Fibroblast of peridontal ligament (primary cell): ENCODE data around the gene CUEDC1.
A peak's percentile ranks its signal among the peaks of the same experiment; 100 is the strongest.

ENCODE experiments used
- DNase-seq: peaks from one replicate; pipeline ENCODE4 v3.0.0-alpha.2; 2010; ENCODE audit errors: extremely low read depth

Gene CUEDC1

GRCh38 chr17:57874434-57875289 lies 80.5 kb downstream of the CUEDC1 start:
- DNase-seq: peak; percentile 95

DNA sequence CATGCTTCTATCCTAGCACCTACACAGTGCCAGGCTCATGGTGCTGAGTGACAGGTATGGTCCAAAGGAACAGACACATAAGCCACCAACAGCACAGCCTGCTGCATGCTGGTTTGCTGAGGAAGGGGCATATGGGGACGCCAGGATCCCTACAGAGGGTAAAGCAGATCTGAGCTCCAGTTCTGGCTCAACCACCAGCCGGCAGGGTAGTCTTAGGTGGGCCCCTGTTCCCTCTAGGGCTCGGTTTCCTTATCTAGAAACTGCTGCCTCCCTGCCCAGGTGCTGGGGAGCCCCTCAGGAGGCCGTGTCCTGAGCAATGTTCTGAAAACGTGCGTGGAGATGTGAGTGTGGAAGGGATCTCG lies 81.2 kb downstream of the CUEDC1 start:
- no peak for DNase-seq

- no peak for DNase-seq
These were observed 81.8 kb downstream of the CUEDC1 start for GRCh38 chr17:57873261-57874057.

GRCh38 chr17:57872536-57872935 lies 82.7 kb downstream of the CUEDC1 start:
- no peak for DNase-seq

GRCh38 chr17:57871863-57872262 lies 83.3 kb downstream of the CUEDC1 start:
- no peak for DNase-seq

DNA sequence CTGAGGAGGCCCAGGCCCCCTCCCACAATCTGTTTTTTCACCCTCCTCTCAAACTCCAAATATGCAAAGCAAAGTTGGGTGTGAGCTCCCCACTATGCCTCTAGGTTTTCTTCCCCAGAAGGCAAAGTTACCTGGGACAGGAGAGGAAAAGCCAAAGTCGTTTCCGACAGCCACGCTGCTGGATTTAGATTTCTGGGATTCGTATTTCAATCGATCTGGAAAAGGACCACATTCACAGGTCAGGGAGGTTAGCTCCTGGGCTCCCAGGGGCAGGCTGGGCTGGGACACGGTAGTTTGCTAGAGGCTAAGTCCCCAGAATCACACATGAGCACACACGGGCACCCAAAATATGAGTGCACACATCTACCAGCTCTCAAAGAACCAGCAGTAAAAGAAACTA lies 84.1 kb downstream of the CUEDC1 start:
- no peak for DNase-seq

- DNase-seq: peak; percentile 43
These were observed 85.0 kb downstream of the CUEDC1 start for GRCh38 chr17:57870283-57870635.

DNA sequence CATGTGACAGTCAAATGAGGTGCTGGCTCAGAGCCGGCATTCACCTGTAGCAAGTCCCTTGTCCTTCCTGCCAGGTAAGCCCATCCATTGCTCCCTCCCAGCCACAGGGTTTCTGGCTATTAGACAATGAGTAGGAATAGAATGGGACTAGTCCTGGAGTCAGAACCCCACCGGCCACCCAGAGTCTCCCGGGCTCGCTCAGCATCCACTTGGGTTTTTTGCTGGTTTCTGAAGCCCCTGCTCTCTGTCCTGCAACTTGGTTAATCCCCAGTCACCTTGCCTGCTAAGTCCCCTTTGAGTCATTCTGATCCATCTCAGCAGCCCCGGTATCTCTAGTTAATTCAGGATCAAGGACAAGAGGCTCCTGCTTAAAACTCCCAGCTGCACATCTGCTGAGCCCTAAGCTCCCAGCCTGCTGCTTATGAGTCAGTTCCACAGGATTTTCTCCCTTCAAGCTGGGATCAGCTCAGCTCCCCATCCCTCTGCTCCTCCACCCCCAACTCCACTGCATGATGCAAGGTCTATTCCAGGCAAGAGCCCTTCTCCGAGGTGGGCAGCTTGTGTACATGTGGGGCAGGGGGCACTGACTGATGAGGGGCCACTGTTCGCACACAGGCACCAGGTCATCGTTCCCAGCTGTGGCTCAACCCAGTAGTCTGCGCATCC lies 85.5 kb downstream of the CUEDC1 start:
- peak; percentile 91 for DNase-seq

- DNase-seq: no peak
These were observed 86.1 kb downstream of the CUEDC1 start for GRCh38 chr17:57868910-57869616.

DNA sequence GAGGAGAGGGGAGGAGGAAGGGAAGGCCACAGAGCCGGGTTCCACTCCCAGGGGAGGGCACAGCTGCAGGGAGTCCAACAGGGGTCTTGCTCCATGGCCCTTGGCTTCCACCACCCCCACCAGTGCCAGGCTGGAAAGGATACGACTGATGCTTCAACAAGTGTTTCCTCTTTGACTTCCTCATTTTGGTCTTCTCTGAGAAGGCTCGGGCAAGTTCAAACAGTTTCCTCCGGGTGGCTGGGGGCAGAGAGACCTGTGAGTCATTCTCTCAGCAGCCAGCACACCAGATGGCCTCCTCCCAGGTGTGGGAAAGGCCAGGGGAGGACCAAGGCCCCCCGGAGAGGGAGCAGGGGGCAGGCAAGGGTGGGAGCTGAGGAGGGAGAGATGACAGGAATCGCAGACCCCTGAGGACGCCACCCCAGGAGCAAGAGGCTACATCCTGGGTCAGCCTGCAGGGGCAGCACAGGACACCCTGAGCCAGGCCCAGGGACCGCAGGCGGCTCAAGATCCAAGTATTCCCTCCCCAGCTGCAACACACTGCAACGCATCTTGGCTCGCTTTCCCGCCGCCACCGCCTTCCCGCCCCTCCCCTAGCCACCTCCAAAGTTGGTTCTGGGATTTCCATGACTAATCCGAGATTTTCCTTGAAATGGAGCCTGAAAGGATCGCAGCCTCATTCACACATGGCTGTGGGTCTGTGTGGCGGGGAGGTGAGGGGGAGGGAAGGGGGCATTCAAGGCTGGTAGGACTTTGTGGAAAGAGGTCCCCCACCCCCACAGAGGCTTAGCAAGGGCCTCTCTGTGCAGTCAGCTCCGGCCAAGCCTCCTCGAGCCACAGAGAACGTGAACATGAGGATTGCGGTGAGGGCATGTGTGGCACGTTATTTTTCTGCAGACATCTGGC lies 87.0 kb downstream of the CUEDC1 start:
- DNase-seq: peak; percentile 87

GRCh38 chr17:57867126-57867525 lies 88.1 kb downstream of the CUEDC1 start:
- no peak for DNase-seq

GRCh38 chr17:57866723-57867122 lies 88.5 kb downstream of the CUEDC1 start:
- no peak for DNase-seq

DNA sequence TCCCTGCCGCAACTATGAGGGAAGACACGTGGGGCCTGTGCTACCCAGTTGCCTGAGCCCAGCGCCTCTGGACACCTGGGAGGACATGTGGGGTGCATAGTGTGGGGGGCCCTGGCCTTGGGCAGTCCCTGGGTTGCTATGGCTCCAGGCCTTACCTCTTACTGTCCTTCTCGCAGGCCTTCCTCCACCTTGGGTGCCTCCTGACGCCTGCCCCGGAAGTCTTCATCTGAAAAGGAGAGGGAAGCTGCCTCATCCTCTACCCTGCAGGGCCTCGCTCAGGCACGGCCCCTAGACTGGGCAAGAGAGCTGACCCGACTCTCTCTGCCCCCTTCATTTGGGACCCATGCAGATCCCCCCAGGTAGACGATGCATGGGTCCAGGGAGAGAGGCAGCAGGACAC lies 88.9 kb downstream of the CUEDC1 start:
- no peak for DNase-seq

DNA sequence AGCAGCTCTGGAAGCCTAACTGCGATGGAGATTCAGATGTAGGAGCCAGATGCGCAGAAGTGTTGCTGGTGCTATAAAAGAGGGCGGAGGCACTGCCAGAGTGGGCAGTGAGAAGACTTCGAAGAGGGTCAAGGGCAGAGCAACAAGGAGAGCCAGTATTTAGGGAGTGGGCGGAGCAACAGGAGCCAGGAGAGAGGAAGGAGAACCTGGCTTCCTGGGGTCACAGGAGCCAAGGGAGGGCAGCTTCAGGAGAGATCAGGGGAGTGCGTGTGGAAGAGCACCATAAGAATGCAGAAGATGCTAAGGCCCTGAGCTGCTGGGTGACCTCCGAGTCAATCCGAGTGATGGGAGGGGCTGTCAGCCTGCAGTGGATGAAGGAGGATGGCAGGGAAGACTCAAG lies 90.9 kb downstream of the CUEDC1 start:
- DNase-seq: no peak

DNA sequence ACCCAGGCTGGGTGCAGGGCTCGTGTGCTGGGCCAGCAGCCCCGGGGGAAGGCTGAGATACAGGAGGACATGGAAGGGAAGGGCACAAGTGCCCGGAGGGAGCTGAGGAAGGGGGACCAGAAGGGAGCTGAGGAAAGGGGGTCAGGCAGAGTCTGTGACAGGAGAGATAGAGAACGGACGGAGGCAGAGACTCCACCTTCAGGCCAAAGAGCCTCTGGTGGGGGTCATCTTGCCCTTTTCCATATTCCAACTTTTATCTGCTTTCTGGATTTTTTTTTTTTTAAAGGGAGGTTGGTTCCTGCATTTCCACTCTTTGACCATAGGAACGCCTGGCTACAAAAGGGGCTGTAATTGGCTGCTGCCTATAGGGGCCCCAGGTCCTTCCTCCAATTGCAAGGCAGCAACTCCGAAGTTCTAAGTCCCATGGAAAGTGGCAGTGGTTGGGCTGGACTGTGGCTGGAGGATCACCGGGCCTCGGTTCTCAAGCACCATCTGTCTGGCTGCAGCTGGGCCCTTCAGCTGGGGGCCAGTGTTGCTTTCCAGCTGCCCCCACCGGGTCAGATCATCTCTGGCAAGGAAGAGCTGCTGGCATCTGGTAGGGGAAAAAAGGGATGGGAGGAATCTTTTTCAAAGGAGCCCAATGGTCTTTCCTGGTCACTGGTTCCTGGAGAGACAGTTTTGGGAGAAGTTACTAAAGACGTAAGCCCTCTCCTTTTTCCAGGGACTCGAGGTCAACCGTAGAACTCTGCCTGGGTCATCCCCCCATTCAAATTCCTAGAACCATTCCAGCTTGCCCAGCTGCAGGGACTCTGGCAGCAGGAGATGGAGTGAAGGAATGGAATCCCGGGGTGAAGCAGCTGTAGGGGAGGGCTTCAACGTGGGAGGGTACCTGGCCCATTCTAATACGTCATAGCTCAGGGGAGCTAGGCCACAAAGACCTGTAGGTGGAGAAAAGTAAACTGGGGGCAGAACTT lies 92.2 kb downstream of the CUEDC1 start:
- no peak for DNase-seq

DNA sequence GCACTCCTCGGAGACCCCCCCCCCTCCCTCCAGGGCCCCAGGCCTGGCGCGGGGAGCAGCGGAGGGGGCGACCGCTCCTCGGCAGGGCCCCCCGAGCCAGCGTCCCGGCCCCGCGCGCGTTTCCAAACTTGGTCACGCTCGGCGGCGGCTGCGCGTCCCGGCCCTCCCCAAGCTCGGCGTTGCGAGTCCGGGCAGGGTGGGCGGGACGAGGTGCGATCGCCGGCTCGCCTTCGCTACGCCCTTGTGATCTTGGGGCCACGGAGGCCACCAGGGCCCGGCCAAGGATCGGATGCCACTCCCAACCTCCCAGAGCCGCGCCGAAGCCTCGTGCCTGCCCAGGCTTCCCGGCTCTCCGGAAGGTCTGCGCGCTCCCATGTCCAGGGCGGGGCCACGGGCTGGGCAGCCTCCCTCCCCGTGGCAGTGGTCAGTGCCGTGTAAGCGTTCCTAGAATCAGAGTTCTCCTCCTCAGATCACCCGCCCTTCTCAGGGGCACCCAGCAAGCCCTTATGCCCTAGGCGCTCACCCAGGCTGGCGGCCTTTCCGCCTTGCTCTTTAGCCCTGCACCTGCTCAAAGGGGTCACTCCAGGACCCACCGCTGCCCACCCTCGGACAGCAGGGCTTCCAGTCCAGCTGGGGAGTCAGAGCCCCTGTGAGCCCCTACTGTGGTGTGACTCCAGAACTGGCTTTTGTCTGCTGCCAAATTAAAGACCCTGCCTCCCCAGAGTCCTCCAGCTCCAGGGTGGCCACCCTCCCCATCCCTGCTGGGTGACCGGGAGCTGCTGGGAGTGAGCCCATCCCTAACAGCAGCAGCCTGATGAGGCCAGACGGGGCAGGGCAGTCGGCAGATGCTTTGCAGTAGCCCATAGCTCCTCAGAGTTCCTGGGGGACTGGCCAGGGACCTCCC lies 93.2 kb downstream of the CUEDC1 start:
- DNase-seq: peak; percentile 40

- DNase-seq: peak; percentile 53
These were observed 94.0 kb downstream of the CUEDC1 start for GRCh38 chr17:57861000-57861789.
